Left lung (tissue), 14 donors: ENCODE results near the gene RAP1GAP. TPM values are rescaled to one million over a fixed set of nuclear protein-coding genes. Genes with fewer than 3 reads are reported as not detected.

ENCODE experiments used
- ATAC-seq: fragments of 200-7000 bp; cut with Tn5 transposase; one replicate; pipeline ENCODE4 v1.9.1; 2020; ENCODE audit warnings: moderate library complexity
- DNase-seq, 4 donors: peaks; one replicate each; pipeline ENCODE4 v3.0.0-alpha.2; 2013 to 2020
- H3K27ac ChIP-seq, 2 donors: fragments of 200-600 bp; sonication (generic) in 1 of 2; one replicate each; pipeline versions ENCODE4 v1.5.0 to v1.8.0; 2020 to 2021
- H3K27me3 ChIP-seq, 2 donors: fragments of 200-600 bp; sonication (generic) in 1 of 2; one replicate each; pipeline versions ENCODE4 v1.5.0 to v1.8.0; 2020 to 2021
- H3K36me3 ChIP-seq, 2 donors: fragments of 200-600 bp; sonication (generic) in 1 of 2; one replicate each; pipeline versions ENCODE4 v1.5.0 to v1.8.0; 2020 to 2021
- H3K4me1 ChIP-seq, 2 donors: fragments of 200-600 bp; one replicate each; pipeline ENCODE4 v1.8.0; 2021
- H3K4me3 ChIP-seq, 2 donors: fragments of 200-600 bp; sonication (generic) in 1 of 2; one replicate each; pipeline versions ENCODE4 v1.5.0 to v1.8.0; 2020 to 2021; ENCODE audit warnings: mild to moderate bottlenecking in 1 of 2
- H3K9me3 ChIP-seq, 2 donors: fragments of 200-600 bp; sonication (generic) in 1 of 2; one replicate each; pipeline versions ENCODE4 v1.5.0 to v1.8.0; 2020 to 2021
- intact Hi-C, 2 donors: fragments of 100-400 bp; cut with DNase I; formaldehyde crosslinking; loops; one replicate each; pipeline versions ENCODE4 v1.11.2 to v1.14.2; 2022
- long read RNA-seq, 12 donors: library from polyadenylated mRNA in 2 of 12; unstranded in 2 of 12; transcript quantifications; one replicate each; pipeline ENCODE4 v2.0.0 and lab custom pipeline, GENCODE V29; 2019 to 2026
- polyA plus RNA-seq, 6 donors: library from polyadenylated mRNA; unstranded; fragments of 120-200 nt; gene quantifications; one replicate each; pipeline ENCODE4 v1.2.1, GENCODE V29; 2013; ENCODE audit not compliant: insufficient read length in 6 of 6
- total RNA-seq, 2 donors: library from RNA; stranded (reverse); fragmentation: NEBNext Ultra II Directional; extraction: Animal tissue kit (Norgen Biotek cat#: 25700); gene quantifications; one replicate each; pipeline ENCODE4 v1.2.1, GENCODE V29; 2021
- TF ChIP-seq, protein P1 (sequence below), 2 donors: fragments of 200-600 bp; sonication (generic) in 1 of 2; IDR thresholded peaks; one replicate each; pipeline versions ENCODE4 v1.5.0 to v1.8.0; 2021; ENCODE audit warnings: antibody characterized with exemption in 2 of 2
- donor health status: DM: no; HTN: yes; CAD: no.
- donor health status: DM: no; HTN: no; CAD: no.

The RAP1GAP gene
- 10 to 100 TPM; 20.7 to 44.2 TPM for total RNA-seq
- 10 to 100 TPM; 22.9 to 59.3 (median 46.1) TPM for polyA plus RNA-seq
- long read RNA-seq, donor 1, partial matches to known transcripts, result 0 of 4 reads
- long read RNA-seq, donor 1, other reads (novel, unspliced or antisense), result 0 of 4 reads
- long read RNA-seq, donor 2, partial matches to known transcripts, result 0 of 2 reads
- long read RNA-seq, donor 2, other reads (novel, unspliced or antisense), result 0 of 2 reads
- long read RNA-seq, donor 3, partial matches to known transcripts, result 0 of 3 reads
- long read RNA-seq, donor 3, other reads (novel, unspliced or antisense), result 0 of 3 reads
- long read RNA-seq, donor 4, partial matches to known transcripts, result 4 of 6 reads
- long read RNA-seq, donor 4, other reads (novel, unspliced or antisense), result 1 of 6 reads
- long read RNA-seq, donor 5, partial matches to known transcripts, result 0 of 4 reads
- long read RNA-seq, donor 5, other reads (novel, unspliced or antisense), result 0 of 4 reads
- long read RNA-seq, donor 6, partial matches to known transcripts, result 0 of 1 reads
- long read RNA-seq, donor 6, other reads (novel, unspliced or antisense), result 0 of 1 reads
- long read RNA-seq, donor 7, partial matches to known transcripts, result 0 of 4 reads
- long read RNA-seq, donor 7, other reads (novel, unspliced or antisense), result 0 of 4 reads
- long read RNA-seq, donor 8, partial matches to known transcripts, result 0 of 4 reads
- long read RNA-seq, donor 8, other reads (novel, unspliced or antisense), result 0 of 4 reads
- long read RNA-seq, donor 9, result 0 reads
- long read RNA-seq, donor 10, partial matches to known transcripts, result 2 of 2 reads
- long read RNA-seq, donor 10, other reads (novel, unspliced or antisense), result 0 of 2 reads
- long read RNA-seq, donor 11, partial matches to known transcripts, result 5 of 8 reads
- long read RNA-seq, donor 11, other reads (novel, unspliced or antisense), result 0 of 8 reads
- long read RNA-seq, donor 12, partial matches to known transcripts, result 0 of 4 reads
- long read RNA-seq, donor 12, other reads (novel, unspliced or antisense), result 0 of 4 reads

DNA sequence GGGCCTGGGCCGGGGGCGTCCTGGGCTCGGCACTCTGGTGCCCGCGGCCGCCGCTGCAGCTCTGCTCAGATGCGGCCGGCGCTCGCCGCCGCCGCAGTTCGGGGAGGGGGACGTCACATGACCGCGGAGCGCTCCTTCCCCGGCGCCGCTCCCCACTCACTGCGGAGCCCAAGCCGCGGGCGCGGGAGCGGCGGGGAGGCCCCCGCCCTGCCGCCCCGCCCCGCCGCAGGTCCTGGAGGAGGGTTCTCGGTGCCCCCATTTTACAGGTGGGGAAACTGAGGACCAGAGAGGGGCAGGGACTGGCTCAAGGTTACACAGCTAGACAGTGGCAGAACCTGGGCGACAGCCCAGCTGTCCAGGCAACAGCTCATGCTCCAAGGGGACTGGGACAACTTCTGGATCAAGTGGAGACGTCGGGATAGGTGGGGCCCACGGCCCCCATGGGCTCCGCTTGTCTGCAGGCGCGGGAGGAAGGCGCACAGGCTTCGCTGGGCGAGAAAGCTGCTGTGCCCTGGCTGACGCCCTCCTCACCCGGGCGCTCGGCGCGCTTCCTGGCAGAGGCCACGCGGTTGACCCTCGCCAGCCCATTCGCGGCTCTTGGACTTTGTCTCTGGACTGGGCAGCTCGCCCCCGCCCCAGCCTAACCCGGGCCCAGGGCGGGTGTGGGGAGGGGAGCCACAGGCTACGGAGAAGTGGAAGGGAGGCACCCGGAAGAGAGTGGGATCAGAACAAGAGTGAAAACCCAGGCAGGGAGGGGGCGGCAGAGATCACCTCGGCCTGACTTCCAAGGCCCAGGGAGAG, at the start of gene RAP1GAP:
Gene RAP1GAP, minus strand, starts transcription at position 100 of the 801 bp plus-strand sequence. CDS start 49,325 bp downstream, outside the sequence.
- intact Hi-C loops, result no loop called here
- H3K9me3 ChIP-seq, result no peaks in the 10 kb centered on the region
- peaks cover 17 to 67% of the 10 kb centered on the region in 2 donors for H3K27me3 ChIP-seq
- no peak for DNase-seq
- TF ChIP-seq, protein P1, sequence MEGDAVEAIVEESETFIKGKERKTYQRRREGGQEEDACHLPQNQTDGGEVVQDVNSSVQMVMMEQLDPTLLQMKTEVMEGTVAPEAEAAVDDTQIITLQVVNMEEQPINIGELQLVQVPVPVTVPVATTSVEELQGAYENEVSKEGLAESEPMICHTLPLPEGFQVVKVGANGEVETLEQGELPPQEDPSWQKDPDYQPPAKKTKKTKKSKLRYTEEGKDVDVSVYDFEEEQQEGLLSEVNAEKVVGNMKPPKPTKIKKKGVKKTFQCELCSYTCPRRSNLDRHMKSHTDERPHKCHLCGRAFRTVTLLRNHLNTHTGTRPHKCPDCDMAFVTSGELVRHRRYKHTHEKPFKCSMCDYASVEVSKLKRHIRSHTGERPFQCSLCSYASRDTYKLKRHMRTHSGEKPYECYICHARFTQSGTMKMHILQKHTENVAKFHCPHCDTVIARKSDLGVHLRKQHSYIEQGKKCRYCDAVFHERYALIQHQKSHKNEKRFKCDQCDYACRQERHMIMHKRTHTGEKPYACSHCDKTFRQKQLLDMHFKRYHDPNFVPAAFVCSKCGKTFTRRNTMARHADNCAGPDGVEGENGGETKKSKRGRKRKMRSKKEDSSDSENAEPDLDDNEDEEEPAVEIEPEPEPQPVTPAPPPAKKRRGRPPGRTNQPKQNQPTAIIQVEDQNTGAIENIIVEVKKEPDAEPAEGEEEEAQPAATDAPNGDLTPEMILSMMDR (IDR thresholded peaks at IDR 0.05), result no peak
- H3K4me1 ChIP-seq, result peaks cover 8 to 43% of the 10 kb centered on the region in 2 donors
- ATAC-seq, result peak; percentile 70
- H3K27ac ChIP-seq, result no peak within 1 kb of the TSS
- no peaks in the 10 kb centered on the region for H3K36me3 ChIP-seq
- H3K4me3 ChIP-seq, result peak within 1 kb of the TSS; percentile 24 to 30

DNA sequence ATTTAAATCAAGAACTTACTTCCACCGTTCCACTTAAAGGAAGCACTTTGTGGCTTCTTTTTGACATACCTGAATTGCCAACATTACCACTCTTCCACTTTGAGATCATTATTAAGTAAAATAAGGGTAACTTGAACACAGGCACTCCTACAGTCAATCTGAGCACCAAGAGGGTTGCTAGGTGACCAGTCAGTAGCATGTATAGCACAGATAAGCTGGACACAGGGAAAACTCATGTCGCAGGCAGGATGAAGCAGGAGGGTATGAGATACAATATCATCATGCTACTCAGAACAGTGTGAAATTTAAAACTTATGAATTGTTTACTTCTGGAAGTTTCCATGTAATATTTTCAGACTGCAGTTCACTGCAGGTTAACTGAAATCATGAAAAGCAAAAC, 47.0 kb upstream of the RAP1GAP start:
- DNase-seq (no peak), ATAC-seq (no peak)
- TF ChIP-seq, protein P1 (IDR thresholded peaks at IDR 0.05), result no peak
- no peak overlapping the region for H3K4me3 ChIP-seq
- peaks cover 0 to 99% of the 10 kb centered on the region in 2 donors for H3K36me3 ChIP-seq
- peaks cover 2 to 3% of the 10 kb centered on the region in 2 donors for H3K4me1 ChIP-seq
- intact Hi-C loops, result no loop called here
- no peaks in the 10 kb centered on the region for H3K27me3 ChIP-seq
- H3K27ac ChIP-seq, result no peak overlapping the region
- no peaks in the 10 kb centered on the region for H3K9me3 ChIP-seq

DNA sequence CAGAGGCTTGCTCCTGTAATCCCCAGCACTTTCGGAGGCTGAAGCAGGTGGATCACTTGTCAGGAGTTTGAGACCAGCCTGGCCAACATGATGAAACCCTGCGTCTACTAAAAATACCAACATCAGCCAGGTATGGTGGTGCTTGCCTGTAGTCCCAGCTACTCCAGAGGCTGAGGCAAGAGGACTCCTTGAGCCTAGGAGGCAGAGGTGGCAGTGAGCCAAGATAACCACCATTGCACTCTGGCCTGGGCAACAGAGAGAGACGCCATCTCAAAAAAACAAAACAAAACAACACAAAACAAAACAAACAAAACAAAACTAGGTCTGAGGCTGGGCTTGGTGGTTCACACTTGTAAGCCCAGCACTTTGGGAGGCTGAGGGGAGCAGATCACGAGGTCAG, 38.7 kb upstream of the RAP1GAP start:
- no peak for DNase-seq
- ATAC-seq, result no peak
- Histone ChIP-seq H3K4me1 (peaks cover 0 to 7% of the 10 kb centered on the region in 2 donors), H3K9me3 (no peaks in the 10 kb centered on the region), H3K4me3 (no peak overlapping the region), H3K36me3 (peaks cover 0 to 76% of the 10 kb centered on the region in 2 donors), H3K27me3 (no peaks in the 10 kb centered on the region), H3K27ac (no peak overlapping the region)
- intact Hi-C loops, result no loop called here
- TF ChIP-seq, protein P1 (IDR thresholded peaks at IDR 0.05), result no peak

DNA sequence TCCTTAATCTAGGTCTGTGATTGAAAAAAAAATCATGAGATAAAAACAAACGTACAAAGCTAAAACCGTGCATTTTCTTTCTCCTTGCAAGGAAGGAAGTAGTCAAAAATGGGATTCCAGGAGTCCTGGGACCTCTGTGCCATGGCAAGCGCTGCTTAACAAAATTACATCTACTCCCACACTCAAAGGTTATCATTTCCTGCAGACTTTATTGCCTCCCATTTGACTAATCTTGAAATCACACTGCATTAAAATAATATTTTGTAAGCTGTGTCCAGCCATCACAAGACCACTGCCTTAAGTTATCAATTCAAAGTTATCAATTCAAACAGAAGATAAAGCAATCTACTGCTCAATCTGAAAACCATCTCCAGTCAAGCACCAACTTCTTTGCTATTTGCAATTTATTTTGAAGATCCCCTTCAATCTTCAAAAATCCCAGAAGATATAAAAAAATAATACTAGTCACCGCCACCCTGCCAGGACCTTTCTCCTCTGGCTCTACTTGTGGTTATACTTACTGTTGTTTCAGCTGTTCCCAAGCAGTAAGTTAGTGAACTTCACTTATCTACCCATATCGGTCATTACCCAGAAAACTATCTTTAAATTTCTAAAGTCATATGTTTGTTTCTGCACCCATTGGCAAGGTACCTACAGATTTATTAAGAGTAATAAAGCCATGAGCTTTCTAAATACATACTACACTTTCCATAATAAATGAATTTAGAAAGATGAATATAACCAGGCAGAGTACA, 38.1 kb upstream of the RAP1GAP start:
- ATAC-seq, result no peak
- no peak overlapping the region for H3K27ac ChIP-seq
- H3K4me1 ChIP-seq, result peaks cover 0 to 7% of the 10 kb centered on the region in 2 donors
- no peak overlapping the region for H3K4me3 ChIP-seq
- H3K9me3 ChIP-seq, result no peaks in the 10 kb centered on the region
- H3K36me3 ChIP-seq, result peaks cover 0 to 76% of the 10 kb centered on the region in 2 donors
- TF ChIP-seq, protein P1 (IDR thresholded peaks at IDR 0.05), result no peak
- no peaks in the 10 kb centered on the region for H3K27me3 ChIP-seq
- intact Hi-C loops, result no loop called here
- DNase-seq, result no peak
